ENCODE data around the gene MZT2B.
"Not testable (repeated sequence)": the region's sequence is repeated elsewhere in the genome, so short reads cannot be mapped to it uniquely, and the experiment has no call there.

Gene MZT2B

DNA sequence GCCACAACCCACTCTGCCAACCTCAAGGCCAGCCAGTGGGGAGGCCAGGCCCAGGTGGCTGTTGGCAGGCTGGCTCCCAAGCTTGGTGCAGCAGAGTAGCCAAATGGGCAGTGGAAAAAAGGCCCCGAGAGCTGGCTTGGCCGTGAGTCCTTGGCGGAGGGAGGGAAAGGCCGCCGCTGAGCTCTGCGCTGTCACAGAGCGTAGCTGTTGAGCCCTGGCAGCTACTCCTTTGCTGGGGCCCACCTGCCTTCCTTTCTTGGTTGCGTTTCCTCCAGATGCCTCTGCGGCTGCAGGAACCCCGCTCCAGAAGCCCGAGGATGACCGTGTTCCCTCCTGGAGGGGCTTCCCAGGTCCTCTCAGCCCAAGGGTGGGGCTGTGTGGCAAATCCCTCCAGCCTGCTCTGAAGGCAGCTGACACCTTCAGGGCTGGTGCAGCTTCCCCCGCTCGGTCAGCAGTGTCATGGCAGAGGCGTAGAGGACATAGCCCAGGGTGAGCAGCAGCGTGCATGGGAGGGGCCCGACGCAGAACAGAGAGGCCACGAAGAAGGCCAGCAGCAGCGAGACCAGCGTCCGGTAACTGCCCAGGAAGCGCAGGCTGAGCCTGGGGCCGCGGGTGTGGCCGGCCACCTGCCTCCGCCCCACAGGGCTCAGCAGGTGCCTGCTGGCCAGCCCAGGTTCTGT is 29.8 kb upstream of the MZT2B start:
- in situ Hi-C loops (cut with MboI; ENCODE audit: low sequenced_read_pairs) = not testable (repeated sequence)

DNA sequence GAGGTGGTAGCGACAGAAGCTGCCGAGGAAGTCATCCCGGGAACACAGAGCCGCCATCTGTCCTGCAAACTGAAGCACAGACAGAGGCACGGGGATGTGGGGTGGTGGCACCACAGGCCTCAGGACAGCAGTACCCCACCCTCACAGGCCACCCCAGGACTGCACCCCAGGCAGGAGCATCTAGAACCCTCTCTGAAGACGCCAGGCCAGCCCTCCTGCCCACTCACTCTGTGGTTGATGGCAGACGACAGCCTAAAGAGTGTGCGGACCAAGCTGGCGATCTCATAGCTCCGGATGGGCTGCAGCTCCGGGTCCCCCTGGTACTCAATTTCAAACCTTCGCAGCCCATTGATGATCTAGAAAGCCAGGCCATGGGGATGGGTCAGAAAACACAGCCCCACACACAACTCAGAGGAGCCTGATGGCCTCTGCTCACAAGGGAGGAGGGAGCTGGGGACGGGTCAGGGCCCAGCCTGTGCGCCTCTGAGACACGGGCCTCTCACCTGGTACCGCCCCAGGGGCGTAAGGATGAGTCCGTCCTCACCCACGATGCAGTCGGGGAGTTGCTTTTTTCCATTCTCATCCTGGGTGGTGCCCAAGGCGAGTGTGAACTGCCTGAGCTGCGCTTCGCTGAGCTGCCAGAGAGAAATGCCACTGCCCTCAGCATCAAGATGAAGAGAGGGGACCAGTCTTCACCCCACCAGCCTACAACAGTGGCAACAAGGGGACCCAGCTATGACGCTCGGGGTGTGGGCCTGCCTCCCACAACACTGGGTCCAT is 29.1 kb upstream of the MZT2B start:
- in situ Hi-C loops (cut with MboI; ENCODE audit: low sequenced_read_pairs) = no loop called here

DNA sequence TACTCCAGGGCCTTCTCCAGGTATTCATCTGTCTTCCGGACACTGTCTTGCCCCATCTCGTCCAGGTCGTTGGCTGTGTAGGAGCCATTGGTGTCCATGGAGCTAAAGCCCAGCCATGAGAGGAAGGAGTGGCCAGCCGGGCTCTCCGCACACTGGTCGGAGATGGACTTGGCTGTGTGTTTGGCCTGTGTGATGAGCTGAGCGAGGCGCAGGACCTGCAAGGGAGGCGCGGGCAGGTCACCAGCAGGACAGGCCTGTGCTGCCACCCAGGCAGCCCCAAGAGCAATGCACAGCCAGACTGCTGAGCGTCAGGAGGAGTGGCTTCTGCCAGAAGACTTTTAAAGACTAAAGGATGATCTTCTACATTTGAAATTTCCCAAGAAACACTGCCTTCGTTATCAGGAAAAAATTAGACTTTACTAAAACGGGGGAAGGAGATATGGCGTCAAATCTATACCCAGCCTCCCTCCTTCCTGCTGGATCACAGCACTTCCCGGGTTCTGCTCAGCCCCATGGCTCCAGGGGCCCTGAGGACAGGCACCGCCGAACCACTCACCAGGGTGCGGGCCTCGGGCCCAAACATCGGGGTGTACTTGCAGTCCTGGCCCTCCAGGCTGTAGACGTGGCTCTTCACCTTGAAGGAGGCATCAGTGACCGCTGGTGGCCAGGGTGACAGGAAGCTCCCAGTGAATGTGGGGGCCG is 28.2 kb upstream of the MZT2B start:
- in situ Hi-C loops (cut with MboI; ENCODE audit: low sequenced_read_pairs) = not testable (repeated sequence)

DNA sequence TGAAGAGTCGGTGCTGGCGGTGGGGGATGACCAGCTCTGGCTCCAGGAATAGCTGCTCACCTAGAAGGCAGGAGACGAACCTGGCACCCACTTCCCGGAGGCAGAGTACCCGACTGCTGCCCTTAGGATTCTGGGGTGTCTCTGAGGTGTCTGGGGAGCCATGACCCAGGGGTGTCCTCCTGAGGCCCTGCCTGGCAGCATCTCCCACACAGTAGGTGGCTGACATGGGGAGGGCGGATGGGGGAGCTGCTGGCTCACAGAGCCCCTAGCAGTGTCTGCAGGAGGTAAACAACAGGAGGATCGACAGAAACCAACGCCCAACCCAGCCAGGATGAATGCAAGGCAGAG is 27.7 kb upstream of the MZT2B start:
- in situ Hi-C loops (cut with MboI; ENCODE audit: low sequenced_read_pairs) = not testable (repeated sequence)

DNA sequence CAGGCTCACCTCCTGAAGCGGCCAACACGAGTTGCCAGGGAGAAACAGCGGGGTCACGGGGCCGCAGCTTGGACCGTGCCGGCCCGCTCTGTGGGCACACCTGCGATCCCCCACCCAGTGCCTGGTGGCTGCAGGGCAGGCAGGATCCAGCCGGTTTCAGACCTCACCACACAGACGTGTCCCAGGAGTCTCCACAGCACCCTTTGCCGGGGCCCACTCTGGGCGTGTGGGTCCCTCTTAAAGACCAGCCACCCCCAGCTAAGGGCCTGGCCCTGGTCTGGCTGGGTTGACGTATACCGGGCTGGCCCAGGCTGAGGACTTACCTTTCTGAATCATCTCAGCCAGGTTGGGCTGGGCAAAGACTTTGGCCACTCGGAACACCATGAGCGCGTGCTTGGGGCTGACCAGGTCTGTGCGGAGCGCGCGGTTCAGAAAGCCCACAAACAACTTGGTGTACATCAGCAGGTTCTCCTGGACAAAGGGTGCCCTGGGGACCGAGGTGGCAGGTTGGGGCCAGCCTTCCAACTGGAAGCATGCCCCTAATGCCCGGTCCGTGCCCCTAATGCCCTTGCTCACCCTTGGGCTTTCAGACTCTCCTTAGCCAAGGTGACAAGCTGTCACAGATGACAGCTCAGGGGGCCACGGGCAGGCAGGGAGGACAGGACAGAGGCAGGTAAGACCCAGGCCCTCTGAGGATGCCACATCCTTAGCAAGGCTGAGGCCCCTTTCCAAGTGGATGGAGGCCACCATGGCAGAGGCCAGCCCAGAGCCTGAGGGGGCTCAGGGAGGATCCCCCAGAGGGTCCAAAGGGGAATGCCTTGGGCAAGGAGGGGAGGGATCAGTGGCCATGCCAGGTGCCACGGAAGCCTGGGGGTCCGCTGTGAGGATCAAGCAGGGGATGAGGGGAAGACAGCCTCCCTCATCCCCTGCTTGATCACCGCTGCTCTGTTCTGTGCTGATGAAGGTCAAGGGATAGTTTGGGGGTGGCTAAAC is 27.0 kb upstream of the MZT2B start:
- in situ Hi-C loops (cut with MboI; ENCODE audit: low sequenced_read_pairs) = no loop called here

DNA sequence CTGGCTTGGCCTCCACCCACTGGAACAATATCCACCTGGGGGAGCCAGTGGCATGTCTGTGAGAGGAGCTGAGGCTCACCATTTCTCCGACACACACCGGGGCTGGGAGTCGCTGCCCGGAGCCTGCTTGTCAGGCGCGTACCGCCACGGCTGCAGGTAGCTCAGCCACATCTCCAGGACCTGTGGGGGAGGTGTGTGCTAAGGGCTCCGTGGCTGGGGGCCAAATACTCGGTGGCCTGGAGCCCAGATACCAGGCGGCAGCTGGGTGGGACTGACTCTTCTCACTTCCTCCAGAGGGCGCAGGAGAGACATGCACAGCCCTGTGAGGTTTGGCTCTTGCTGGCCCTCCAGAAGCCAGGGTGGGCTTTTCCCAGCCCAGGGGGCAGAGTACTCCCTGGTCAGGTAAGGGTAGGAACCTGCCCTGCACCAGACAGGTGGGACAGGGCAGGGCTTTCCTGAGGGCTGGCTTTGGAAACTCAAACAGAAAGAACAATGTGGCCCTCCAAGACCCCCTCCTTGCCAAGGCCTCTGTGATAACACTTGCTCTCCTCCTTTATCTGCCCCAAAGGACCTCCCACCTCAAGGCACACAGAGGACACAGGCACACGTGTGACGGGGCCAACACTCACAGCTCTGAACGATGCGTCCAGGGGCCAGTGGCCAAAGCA is 26.0 kb upstream of the MZT2B start:
- in situ Hi-C loops (cut with MboI; ENCODE audit: low sequenced_read_pairs) = not testable (repeated sequence)

DNA sequence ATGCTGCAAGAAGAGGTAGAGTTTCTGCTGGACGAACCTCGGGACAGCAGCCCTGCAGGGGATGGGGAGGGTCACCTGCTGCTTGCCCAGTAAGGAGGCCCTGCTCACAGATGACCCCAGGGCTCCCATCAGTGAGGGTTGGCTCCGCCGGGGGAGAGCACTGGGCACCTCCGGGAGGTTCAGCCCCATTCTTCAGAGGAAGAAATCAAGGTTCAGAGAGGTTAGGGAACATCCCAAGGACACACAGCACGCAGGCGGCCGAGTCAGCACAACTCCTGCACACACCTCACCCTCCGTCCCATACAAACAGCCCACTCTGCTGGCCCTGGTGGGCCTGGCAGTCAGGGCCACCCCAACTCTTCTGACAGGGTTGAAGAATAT is 25.4 kb upstream of the MZT2B start:
- in situ Hi-C loops (cut with MboI; ENCODE audit: low sequenced_read_pairs) = no loop called here

DNA sequence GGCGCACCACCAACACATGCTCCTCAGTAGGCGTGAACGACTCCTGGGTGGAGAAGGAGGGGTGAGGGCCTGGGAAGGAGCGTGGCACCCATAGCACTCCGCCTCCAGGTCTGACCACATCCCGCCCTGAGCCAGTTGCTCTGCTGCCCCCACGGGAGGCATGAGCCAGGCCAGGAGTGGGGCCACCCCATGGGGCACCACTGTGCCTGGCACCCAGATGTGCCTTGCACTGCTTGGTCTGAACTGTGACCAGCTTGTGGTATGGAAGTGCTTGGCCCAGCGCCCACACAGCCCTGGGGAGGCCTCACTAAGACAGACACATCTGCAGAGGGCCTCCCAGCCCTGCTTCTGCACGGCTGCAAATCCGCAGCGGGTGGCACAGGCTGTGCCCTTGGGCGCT is 24.7 kb upstream of the MZT2B start:
- in situ Hi-C loops (cut with MboI; ENCODE audit: low sequenced_read_pairs) = not testable (repeated sequence)

DNA sequence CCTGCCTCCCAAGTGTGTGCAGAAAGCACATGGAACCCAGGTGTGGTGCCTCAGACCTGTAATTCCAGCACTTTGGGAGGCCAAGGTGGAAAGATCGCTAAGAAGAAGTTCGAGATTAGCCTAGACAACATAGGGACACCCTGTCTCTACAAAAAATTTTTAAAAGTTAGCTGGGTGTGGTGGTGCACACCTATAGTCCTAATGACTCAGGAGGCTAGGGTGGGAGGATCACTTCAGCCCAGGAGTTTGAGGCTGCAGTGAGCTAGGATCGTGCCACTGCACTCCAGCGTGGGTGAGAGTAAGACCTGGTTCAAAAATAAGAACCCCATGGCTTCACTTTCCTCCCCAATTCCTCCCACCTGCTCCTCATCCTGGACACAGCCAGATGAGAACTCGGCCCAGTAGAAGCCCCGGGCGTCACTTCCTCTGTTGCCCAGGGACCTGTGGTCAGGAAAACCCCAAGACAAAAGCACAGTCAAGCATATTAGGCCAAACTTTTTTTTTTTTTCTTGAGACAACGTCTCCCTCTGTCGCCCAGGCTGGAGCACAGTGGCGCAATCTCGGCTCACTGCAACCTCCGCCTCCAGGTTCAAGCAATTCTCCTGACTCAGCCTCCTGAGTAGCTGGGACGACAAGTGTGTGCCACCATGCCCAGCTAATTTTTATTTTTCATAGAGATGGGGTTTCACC is 24.1 kb upstream of the MZT2B start:
- in situ Hi-C loops (cut with MboI; ENCODE audit: low sequenced_read_pairs) = not testable (repeated sequence)

DNA sequence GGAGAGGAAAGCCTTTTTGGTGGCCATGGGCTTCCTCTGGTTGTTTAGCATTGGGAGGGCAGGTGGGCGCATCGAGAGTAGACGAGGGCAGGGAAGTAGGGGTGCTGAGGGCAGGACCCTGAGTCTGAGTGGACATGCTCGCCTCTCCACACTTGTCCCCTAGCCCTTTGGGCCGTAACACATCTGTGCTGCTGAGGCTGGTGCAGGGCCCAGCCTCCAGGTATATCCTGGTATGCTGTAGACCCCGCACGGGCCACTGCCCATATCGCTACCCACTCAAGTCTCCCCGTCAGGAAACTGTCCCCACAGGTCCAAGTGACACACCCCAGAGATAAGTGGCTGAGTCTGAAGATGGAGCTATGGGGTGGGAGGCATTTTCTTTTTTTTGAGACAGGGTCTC is 23.4 kb upstream of the MZT2B start:
- in situ Hi-C loops (cut with MboI; ENCODE audit: low sequenced_read_pairs) = no loop called here

DNA sequence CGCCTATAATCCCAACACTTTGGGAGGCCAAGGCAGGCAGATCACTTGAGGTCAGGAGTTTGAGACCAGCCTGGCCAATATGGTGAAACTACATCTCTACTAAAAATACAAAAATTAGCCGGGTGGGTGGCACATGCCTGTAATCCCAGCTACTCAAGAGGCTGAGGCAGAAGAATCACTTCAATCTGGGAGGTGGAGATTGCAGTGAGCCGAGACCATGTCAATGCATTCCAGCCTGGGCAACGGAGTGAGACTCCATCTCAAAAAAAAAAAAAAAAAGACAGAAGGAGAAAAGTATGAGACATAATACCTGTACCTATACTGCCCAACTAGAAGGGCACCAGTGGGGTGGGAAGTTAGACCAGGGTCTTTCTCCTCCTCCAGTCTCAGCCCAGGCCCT is 22.7 kb upstream of the MZT2B start:
- in situ Hi-C loops (cut with MboI; ENCODE audit: low sequenced_read_pairs) = not testable (repeated sequence)

DNA sequence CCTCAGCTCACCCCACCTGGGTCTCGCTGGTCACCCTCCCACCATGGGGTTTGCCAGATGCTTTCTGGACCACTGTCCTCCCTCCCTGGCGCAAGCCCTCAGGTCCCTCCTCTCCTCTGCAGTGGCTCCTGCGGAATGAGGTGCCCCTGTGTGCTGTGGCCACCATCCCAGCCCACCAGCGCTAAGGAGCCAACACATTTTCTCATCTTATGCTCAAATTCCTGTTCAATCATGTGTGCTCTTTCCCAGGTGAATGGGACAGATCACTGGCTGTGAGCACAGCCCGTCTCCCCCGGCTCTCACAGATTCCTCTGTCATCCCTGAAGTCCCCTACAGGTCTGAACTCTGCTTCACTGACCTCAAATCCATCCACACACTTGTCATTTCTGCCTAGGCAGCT is 21.9 kb upstream of the MZT2B start:
- in situ Hi-C loops (cut with MboI; ENCODE audit: low sequenced_read_pairs) = no loop called here

DNA sequence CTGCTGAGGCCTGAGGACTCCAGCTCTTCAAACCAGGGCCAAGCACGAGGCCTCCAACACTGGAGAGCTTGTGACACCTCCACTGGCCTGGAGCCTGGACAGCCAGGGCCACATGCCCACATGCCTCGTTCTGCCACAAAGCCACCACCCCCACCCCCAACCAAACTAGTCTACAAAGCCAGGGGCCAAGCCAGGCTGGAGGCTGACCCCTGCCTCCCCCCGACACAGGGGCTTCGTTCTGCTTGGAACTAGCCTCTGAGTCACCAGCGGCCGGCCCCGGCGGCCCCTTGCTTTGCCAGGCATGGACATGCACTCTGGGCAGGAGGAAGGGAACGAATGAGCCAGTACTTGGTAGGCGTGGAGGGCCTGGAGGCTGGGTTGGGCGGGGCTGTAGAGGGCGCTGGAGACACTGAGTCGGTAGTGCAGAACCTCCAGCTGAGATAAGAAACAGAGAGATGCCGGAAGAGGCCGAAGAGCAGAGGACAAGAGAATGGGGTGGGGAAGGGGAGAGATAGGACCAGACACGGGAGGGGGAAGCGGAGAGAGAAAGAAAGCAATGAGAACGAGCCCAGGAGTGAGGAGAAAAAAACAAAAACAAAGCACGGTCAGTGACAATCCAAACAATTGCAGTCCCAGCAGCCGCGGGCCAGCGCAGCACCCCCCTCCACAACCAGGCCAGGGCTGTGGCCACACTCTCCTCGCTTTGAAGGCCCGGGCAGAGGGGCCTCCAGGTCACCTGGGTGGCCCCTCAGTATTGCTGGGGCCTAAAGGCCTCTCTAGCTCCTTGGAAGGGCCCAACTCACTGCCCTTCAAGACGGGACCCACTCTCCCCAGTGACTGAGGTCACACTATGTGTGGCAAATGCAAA is 21.0 kb upstream of the MZT2B start:
- in situ Hi-C loops (cut with MboI; ENCODE audit: low sequenced_read_pairs) = not testable (repeated sequence)

DNA sequence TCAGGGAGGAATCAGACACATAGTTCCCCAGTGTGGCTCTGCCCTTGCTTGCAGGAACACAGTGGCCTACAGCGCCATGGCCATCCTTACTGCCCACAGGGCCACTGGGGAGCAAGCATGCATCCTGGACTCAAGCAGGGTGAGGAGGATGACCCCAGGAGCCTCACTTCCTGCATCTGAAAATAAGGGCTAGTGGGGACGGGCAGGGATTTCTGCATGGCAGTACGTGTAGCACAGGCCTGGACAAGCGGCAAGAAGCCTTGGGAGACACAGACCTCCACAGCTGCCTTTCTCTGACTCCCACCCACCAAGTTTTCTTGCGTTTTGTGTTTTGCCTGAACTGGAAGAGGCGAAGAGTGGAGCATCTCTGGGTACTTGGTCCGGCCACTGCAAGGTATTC is 19.6 kb upstream of the MZT2B start:
- in situ Hi-C loops (cut with MboI; ENCODE audit: low sequenced_read_pairs) = not testable (repeated sequence)

DNA sequence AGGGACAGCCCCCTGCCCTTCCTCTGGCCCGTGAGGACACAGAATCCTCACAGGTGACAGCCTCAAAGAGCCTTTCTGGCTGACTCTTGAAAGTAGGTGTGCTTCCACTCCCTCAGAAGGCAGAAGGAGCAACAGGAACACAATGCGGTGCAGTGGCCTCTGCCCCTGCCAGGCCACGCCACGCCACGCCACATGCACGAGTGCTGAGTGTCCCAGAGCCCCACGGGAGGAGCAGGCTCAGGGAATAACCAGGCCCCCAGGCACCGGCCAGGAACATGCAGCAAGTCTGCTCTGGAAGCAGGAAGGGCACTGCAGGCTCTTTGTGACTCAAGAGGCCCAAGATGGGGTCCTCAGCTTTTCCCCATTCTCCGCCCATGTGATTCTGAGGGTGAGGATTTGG is 19.1 kb upstream of the MZT2B start:
- in situ Hi-C loops (cut with MboI; ENCODE audit: low sequenced_read_pairs) = no loop called here

DNA sequence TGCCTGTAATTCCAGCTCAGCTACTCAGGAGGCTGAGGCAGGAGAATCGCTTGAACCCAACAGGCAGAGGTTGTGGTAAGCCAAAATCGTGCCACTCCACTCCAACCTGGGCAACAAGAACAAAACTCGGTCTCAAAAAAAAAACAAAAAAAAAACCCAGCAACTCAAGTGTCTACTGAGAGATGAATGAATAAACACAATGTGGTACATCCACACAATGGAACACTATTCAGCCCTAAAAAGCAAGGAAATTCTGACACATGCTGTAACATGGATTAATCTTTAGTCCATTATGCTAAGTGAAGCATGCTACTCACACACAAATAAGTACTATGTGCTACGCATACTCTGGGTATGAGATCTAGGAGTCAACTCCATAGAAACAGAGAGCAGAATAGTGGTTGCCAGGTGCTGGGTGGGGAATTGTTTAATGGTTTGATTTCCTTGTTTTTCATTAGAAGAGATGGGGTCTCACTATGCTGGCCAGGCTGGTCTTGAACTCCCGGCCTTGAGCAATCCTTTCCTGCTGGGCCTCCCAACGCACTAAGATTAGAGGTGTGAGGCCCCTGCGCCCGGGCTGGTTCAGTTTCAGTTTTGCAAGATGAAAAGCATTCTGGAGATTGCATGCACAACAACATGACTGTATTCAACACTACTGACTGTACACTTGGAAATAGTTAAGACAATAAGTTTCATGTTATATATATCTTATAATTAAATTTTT is 16.6 kb upstream of the MZT2B start:
- in situ Hi-C loops (cut with MboI; ENCODE audit: low sequenced_read_pairs) = no loop called here

DNA sequence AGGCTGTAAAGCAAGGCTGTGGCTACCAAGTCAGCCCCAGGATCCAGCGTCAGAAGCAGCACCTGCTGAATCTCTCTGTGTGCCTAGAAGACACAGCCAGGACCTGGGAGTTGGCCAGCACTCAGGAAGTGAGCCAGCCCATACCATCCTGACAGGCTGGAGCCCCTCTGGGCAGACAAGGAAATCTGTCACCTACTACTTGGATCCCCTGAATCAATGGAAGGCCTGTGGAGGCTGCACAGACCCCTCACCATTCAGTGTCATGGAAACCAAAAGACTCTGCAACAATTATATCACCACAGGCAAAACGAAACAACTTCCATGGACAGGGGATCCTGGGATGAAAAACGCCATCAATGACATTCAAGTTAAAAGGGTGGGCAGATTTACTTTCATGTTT is 15.5 kb upstream of the MZT2B start:
- in situ Hi-C loops (cut with MboI; ENCODE audit: low sequenced_read_pairs) = not testable (repeated sequence)

DNA sequence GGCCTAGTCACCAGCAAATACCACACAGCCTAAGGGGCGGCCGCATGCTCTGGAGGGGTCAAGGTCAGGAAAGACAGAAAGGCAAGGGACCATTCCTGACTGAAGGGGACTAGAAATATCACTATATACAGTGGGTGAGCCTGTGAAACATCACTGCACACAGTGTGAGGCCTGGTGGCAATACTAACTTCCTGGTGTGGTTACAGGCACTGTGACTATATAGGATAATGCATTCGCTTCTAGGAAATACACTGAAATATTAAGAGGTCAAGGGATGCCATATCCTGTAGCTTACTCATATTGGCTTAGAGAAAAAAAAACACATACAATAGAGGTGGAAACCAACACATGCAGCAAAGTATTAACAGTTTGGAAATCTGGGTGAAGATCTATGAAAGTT is 12.9 kb upstream of the MZT2B start:
- in situ Hi-C loops (cut with MboI; ENCODE audit: low sequenced_read_pairs) = not testable (repeated sequence)
